Adrenal gland (tissue), 5 donors: Measurements from ENCODE around the gene TMEM31.

Experiments
- CTCF ChIP-seq, 6 experiments: fragments of 450-650 bp in 4 of 6; fragments of 200-600 bp in 2 of 6; sonication (generic) in 1 of 6; IDR thresholded peaks; 1 replicate in 5 of 6; 2 replicates in 1 of 6; pipeline versions ENCODE4 v1.5.1 to v1.8.0; 2016 to 2021; ENCODE audit warnings: antibody characterized with exemption in 6 of 6, mild to moderate bottlenecking in 2 of 6, moderate library complexity in 1 of 6
- POLR2A ChIP-seq, 2 donors: fragments of 450-650 bp; IDR thresholded peaks; one replicate each; pipeline ENCODE4 v1.6.1; 2017; ENCODE audit warnings: antibody characterized with exemption in 2 of 2, mild to moderate bottlenecking in 2 of 2, moderate library complexity in 1 of 2
- donor health status: DM: no; HTN: no; CAD: no.

DNA sequence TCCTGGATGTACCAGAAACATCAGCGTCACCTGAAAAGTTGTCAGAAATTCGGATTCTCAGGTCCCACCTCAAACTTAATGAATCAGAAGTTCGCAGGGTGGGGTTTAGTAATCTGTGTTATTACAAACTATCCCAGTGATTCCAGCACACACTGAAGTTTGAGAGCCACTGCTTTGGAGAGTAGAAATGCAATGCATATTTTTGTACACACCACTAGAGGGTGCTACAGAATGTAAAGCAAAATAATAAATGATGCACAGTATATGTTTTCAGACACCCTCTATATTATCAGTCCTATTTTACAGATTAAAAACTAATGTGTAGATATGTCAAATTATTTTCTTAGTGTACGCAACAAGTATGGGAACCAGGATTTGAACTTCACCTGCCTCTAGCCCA is 21.8 kb upstream of the TMEM31 start:
- TF ChIP-seq CTCF (IDR thresholded peaks at IDR 0.05) = peak; percentile 53 to 80 (median 62)
- TF ChIP-seq POLR2A (IDR thresholded peaks at IDR 0.05) = no peak
